GM13976 (cell line): ENCODE measurements around the gene NTRK2.

Source experiments
- DNase-seq: peaks from one replicate; pipeline ENCODE4 v3.0.0; 2012; ENCODE audit warnings: low spot score
- CTCF ChIP-seq: IDR thresholded peaks from 2 replicates; pipeline ENCODE4 v1.5.1; 2012; ENCODE audit warnings: borderline replicate concordance, mild to moderate bottlenecking; ENCODE audit not compliant: insufficient read depth; ENCODE audit errors: extremely low read depth, missing control alignments, control extremely low read depth
- in situ Hi-C: fragments of 300-500 bp; cut with MboI; formaldehyde crosslinking; loops from one replicate; pipeline ENCODE4 v1.12.0; 2022; ENCODE audit warnings: low sequenced_read_pairs, mixed read lengths, inconsistent platforms; ENCODE audit not compliant: unreplicated experiment

The NTRK2 gene

GRCh38 chr9:84900421-84900820 lies 230.9 kb downstream of the NTRK2 start:
- TF ChIP-seq CTCF = no peak
- in situ Hi-C loops = no loop called here
- no peak for DNase-seq

- TF ChIP-seq CTCF = no peak
- DNase-seq = no peak
- in situ Hi-C loops = no loop called here
Measured at GRCh38 chr9:84903963-84904362, 234.4 kb downstream of the NTRK2 start.

GRCh38 chr9:84916769-84917168 lies 247.2 kb downstream of the NTRK2 start:
- in situ Hi-C loops = no loop called here
- no peak for TF ChIP-seq CTCF
- no peak for DNase-seq

- DNase-seq = no peak
- in situ Hi-C loops = no loop called here
- TF ChIP-seq CTCF = no peak
Measured at GRCh38 chr9:84917366-84918070, 248.0 kb downstream of the NTRK2 start.

GRCh38 chr9:84919440-84919839 lies 249.9 kb downstream of the NTRK2 start:
- TF ChIP-seq CTCF = no peak
- in situ Hi-C loops = no loop called here
- DNase-seq = no peak

GRCh38 chr9:84921175-84921574 lies 251.6 kb downstream of the NTRK2 start:
- DNase-seq = no peak
- in situ Hi-C loops = no loop called here

More at GRCh38 chr9:84921175-84921574, 251.6 kb downstream of the NTRK2 start:
- TF ChIP-seq CTCF = no peak
